K562 (cell line): ENCODE data around the gene MFSD2B. TPM values are rescaled to one million over a fixed set of nuclear protein-coding genes. Genes with fewer than 3 reads are reported as not detected.

Experiments
- BRD9 ChIP-seq: fragments of 450-650 bp; IDR thresholded peaks from 2 replicates; pipeline ENCODE4 v1.6.1; 2018; ENCODE audit warnings: low read depth; ENCODE audit not compliant: partially characterized antibody
- CHD2 ChIP-seq: IDR thresholded peaks from 2 replicates; pipeline ENCODE4 v1.6.1; 2011; ENCODE audit warnings: low read depth, low read length
- CTCFL ChIP-seq: IDR thresholded peaks from 2 replicates; pipeline ENCODE4 v1.6.1; 2011; ENCODE audit warnings: borderline replicate concordance, low read depth, mild to moderate bottlenecking, moderate library complexity, low read length; ENCODE audit not compliant: insufficient read depth, poor library complexity, severe bottlenecking
- FOXJ3 ChIP-seq: sonication (generic); formaldehyde crosslinking; IDR thresholded peaks from 2 replicates; pipeline ENCODE4 v1.4.0; 2020; ENCODE audit warnings: mild to moderate bottlenecking, missing genetic modification reagents
- FOXK1 ChIP-seq: sonication (generic); formaldehyde crosslinking; IDR thresholded peaks from 2 replicates; pipeline ENCODE4 v1.8.0; 2022; ENCODE audit warnings: missing genetic modification reagents, mild to moderate bottlenecking, borderline replicate concordance
- HDAC6 ChIP-seq: IDR thresholded peaks from 2 replicates; pipeline ENCODE4 v1.6.1; 2012; ENCODE audit warnings: low read depth, mild to moderate bottlenecking, control low read depth, inconsistent platforms, low read length, moderate library complexity
- HNRNPH1 ChIP-seq: fragments of 200-400 bp; formaldehyde crosslinking; optimal IDR thresholded peaks from 2 replicates; pipeline ENCODE3; 2017; ENCODE audit warnings: low read depth, mild to moderate bottlenecking, low read length, moderate library complexity
- KDM5B ChIP-seq: fragments of 200-600 bp; sonication (generic); IDR thresholded peaks from 2 replicates; pipeline ENCODE4 v1.6.1; 2012; ENCODE audit warnings: low read depth, mild to moderate bottlenecking, moderate library complexity, low read length, control low read depth, inconsistent platforms; ENCODE audit not compliant: insufficient replicate concordance
- KLF13 ChIP-seq: fragments of 450-650 bp; IDR thresholded peaks from 2 replicates; pipeline ENCODE4 v1.6.1; 2016; ENCODE audit warnings: missing genetic modification characterization, low read depth, mild to moderate bottlenecking, missing compliant biosample characterization, moderate library complexity, borderline replicate concordance
- L3MBTL2 ChIP-seq: fragments of 450-650 bp; IDR thresholded peaks from 2 replicates; pipeline ENCODE4 v1.6.1; 2016; ENCODE audit warnings: mild to moderate bottlenecking, moderate library complexity
- MEIS2 ChIP-seq: fragments of 450-650 bp; IDR thresholded peaks from 2 replicates; pipeline ENCODE4 v1.6.1; 2014; ENCODE audit warnings: mild to moderate bottlenecking; ENCODE audit not compliant: partially characterized antibody
- MYNN ChIP-seq, 2 experiments: sonication (generic); formaldehyde crosslinking in 1 of 2; IDR thresholded peaks; 2 replicates each; pipeline versions ENCODE4 v1.5.0 to v1.6.1; 2016 to 2020; ENCODE audit warnings: antibody characterized with exemption in 1 of 2, missing genetic modification reagents in 1 of 2
- PHF8 ChIP-seq: fragments of 200-600 bp; sonication (generic); IDR thresholded peaks from 2 replicates; pipeline ENCODE4 v1.6.1; 2012; ENCODE audit warnings: mixed run types, mild to moderate bottlenecking, inconsistent platforms, low read length, moderate library complexity, borderline replicate concordance
- SAFB2 ChIP-seq: fragments of 200-400 bp; formaldehyde crosslinking; IDR thresholded peaks from 2 replicates; pipeline ENCODE4 v1.6.1; 2018; ENCODE audit warnings: borderline replicate concordance, low read length, low read depth, moderate library complexity; ENCODE audit not compliant: severe bottlenecking
- SIN3A ChIP-seq, 2 experiments: fragments of 150-350 bp in 1 of 2; IDR thresholded peaks; 2 replicates each; pipeline ENCODE4 v1.6.1; 2011 to 2016; ENCODE audit warnings: borderline replicate concordance in 2 of 2, low read depth in 2 of 2, low read length in 2 of 2, mild to moderate bottlenecking in 2 of 2, moderate library complexity in 2 of 2; ENCODE audit not compliant: control insufficient read depth in 1 of 2
- STAT6 ChIP-seq: sonication (generic); formaldehyde crosslinking; IDR thresholded peaks from 2 replicates; pipeline ENCODE4 v1.8.1; 2023; ENCODE audit warnings: mild to moderate bottlenecking, missing genetic modification reagents
- TCF15 ChIP-seq: fragments of 250-450 bp; sonication (Bioruptor Pico); IDR thresholded peaks from 2 replicates; pipeline ENCODE4 v1.8.0; 2022; ENCODE audit warnings: moderate library complexity, mild to moderate bottlenecking, inconsistent platforms
- ZBTB8A ChIP-seq: fragments of 450-650 bp; IDR thresholded peaks from 2 replicates; pipeline ENCODE4 v1.6.1; 2018; ENCODE audit warnings: mild to moderate bottlenecking, moderate library complexity; ENCODE audit not compliant: partially characterized antibody
- ZNF24 ChIP-seq: fragments of 450-650 bp; IDR thresholded peaks from 2 replicates; pipeline ENCODE4 v1.6.1; 2016
- ZNF316 ChIP-seq: fragments of 450-650 bp; IDR thresholded peaks from 2 replicates; pipeline ENCODE4 v1.6.1; 2016
- ZNF384 ChIP-seq: IDR thresholded peaks from 2 replicates; pipeline ENCODE4 v1.6.1; 2012; ENCODE audit warnings: low read depth, low read length, improper control_type of control experiment
- ZNF507 ChIP-seq: conservative IDR thresholded peaks from 2 replicates; pipeline ENCODE4 v1.6.1; 2017; ENCODE audit warnings: missing genetic modification characterization, missing compliant biosample characterization
- polyA plus RNA-seq, 8 experiments: library from polyadenylated mRNA; depleted of rRNA in 4 of 8; stranded (reverse) in 5 of 8; unstranded in 3 of 8; fragments of >200 nt; fragmentation: Nextera tagmentation in 2 of 8; fragmentation: Illumina TruSeq in 1 of 8; extraction: Ambion mirVana in 2 of 8; extraction: Trizol in 1 of 8; gene quantifications; 2 replicates each; pipeline versions ENCODE4 v1.2.1 to v1.2.3, GENCODE V29; 2011 to 2014; ENCODE audit warnings: inconsistent platforms in 1 of 8, missing spikeins in 1 of 8
- total RNA-seq, 7 experiments: library from RNA; depleted of rRNA in 6 of 7; stranded (reverse); fragments of >200 nt in 6 of 7; fragmentation: Illumina TruSeq in 2 of 7; extraction: Trizol in 2 of 7; gene quantifications; 2 replicates each; pipeline versions ENCODE4 v1.2.1 to v1.2.3, GENCODE V29; 2011 to 2021; ENCODE audit warnings: low replicate concordance in 1 of 7

The MFSD2B gene
- total and polyA plus RNA-seq, 9 of the 15 experiments (the other 6 are each of a cell fraction or from before 2014, with no cell fraction given) = 2.6 to 10.9 (median 6.8) TPM

- TF ChIP-seq SAFB2 = no peak
- TF ChIP-seq HDAC6 = no peak
- TF ChIP-seq HNRNPH1 = no peak
- TF ChIP-seq ZNF24 = no peak
- 0 out of 2 replicates have a peak, but pooled peaks have one; percentile 31 for TF ChIP-seq FOXK1 (CRISPR knock-in tag)
- TF ChIP-seq MEIS2 = no peak
- no peak for TF ChIP-seq CTCFL
- no peak for TF ChIP-seq BRD9
- TF ChIP-seq ZNF316 = no peak
- 0 out of 2 replicates have a peak, but pooled peaks have one; percentile 24 for TF ChIP-seq MYNN (IDR thresholded peaks at IDR 0.05)
- TF ChIP-seq MYNN (CRISPR knock-in tag; IDR thresholded peaks at IDR 0.05) = no peak
- no peak for TF ChIP-seq ZNF384
- no peak for TF ChIP-seq STAT6 (CRISPR knock-in tag)
- peak; percentile 91 for TF ChIP-seq L3MBTL2
- TF ChIP-seq ZBTB8A = no peak
- TF ChIP-seq FOXJ3 = no peak
- peak; percentile 16 for TF ChIP-seq KDM5B
- TF ChIP-seq SIN3A (IDR thresholded peaks at IDR 0.05; ENCODE audit: borderline replicate concordance in 2 of 2, control insufficient read depth in 1 of 2, low read depth in 2 of 2, low read length in 2 of 2) = no peak
- no peak for TF ChIP-seq ZNF507 (tag)
- no peak for TF ChIP-seq KLF13
- TF ChIP-seq CHD2 = no peak
- peak; percentile 67; the same call in 1 of the 2 replicates for TF ChIP-seq PHF8
- TF ChIP-seq TCF15 (CRISPR knock-in tag) = no peak
Measured at GRCh38 chr2:24009680-24010476, at the start of gene MFSD2B (continued).
